HG03039 (cell line): Measurements from ENCODE around the gene RAET1G.
"Not testable (repeated sequence)": the region's sequence is repeated elsewhere in the genome, so short reads cannot be mapped to it uniquely, and the experiment has no call there.

Experiments used
- ATAC-seq: cut with Tn5 transposase; IDR thresholded peaks from one replicate; pipeline ENCODE4 v1.9.1; 2021; ENCODE audit warnings: mild to moderate bottlenecking, moderate library complexity; ENCODE audit not compliant: unreplicated experiment

RAET1G gene

GRCh38 chr6:149915970-149916865, 6.7 kb downstream of the RAET1G start:
- ATAC-seq = no peak

GRCh38 chr6:149913540-149914240, 9.2 kb downstream of the RAET1G start:
- ATAC-seq = no peak

GRCh38 chr6:149913085-149913484, 9.8 kb downstream of the RAET1G start:
- ATAC-seq = no peak

GRCh38 chr6:149912680-149913079, 10.2 kb downstream of the RAET1G start:
- ATAC-seq = not testable (repeated sequence)

- no peak for ATAC-seq
These were observed 12.2 kb downstream of the RAET1G start for GRCh38 chr6:149910721-149911151.

GRCh38 chr6:149909701-149910470, 13.0 kb downstream of the RAET1G start:
- no peak for ATAC-seq

- not testable (repeated sequence) for ATAC-seq
These were observed 14.4 kb downstream of the RAET1G start for GRCh38 chr6:149908480-149908879.

GRCh38 chr6:149907317-149907716, 15.6 kb downstream of the RAET1G start:
- ATAC-seq = no peak

- no peak for ATAC-seq
These were observed 16.5 kb downstream of the RAET1G start for GRCh38 chr6:149906405-149906804.

GRCh38 chr6:149905911-149906371, 17.0 kb downstream of the RAET1G start:
- no peak for ATAC-seq

- ATAC-seq = no peak
These were observed 17.5 kb downstream of the RAET1G start for GRCh38 chr6:149905371-149905910.

GRCh38 chr6:149904661-149905370, 18.1 kb downstream of the RAET1G start:
- ATAC-seq = no peak

GRCh38 chr6:149903938-149904611, 18.8 kb downstream of the RAET1G start:
- no peak for ATAC-seq

GRCh38 chr6:149901444-149902140, 21.3 kb downstream of the RAET1G start:
- ATAC-seq = no peak

GRCh38 chr6:149900620-149901443, 22.1 kb downstream of the RAET1G start:
- no peak for ATAC-seq

GRCh38 chr6:149899926-149900619, 22.8 kb downstream of the RAET1G start:
- ATAC-seq = no peak

GRCh38 chr6:149899486-149899885, 23.4 kb downstream of the RAET1G start:
- ATAC-seq = no peak

- ATAC-seq = no peak
These were observed 24.0 kb downstream of the RAET1G start for GRCh38 chr6:149898966-149899365.
